Measurements from ENCODE around the gene SIL1. TPM values are rescaled to one million over a fixed set of nuclear protein-coding genes. Genes with fewer than 3 reads are reported as not detected.

SIL1 gene
- total and polyA plus RNA-seq, 5 donors from 2014 or later, result 9.8 to 12.3 (median 11.2) TPM

- peak overlapping the region in 1 of 3 donors; percentile 63 for H3K27ac Mint-ChIP-seq
Measured at GRCh38 chr5:139126711-139127111, 71.5 kb downstream of the SIL1 start.

GRCh38 chr5:139125991-139126390 is 72.2 kb downstream of the SIL1 start:
- Histone ChIP-seq H3K27me3 (ENCODE audit: control insufficient read depth, insufficient read depth, low read length) (no peaks in the 10 kb centered on the region), H3K4me1 (ENCODE audit: control insufficient read depth, insufficient read depth, low read length, poor library complexity, severe bottlenecking) (no peaks in the 10 kb centered on the region), H3K9me3 (ENCODE audit: control insufficient read depth in 2 of 2, low read length in 2 of 2) (no peaks in the 10 kb centered on the region), H3K4me3 (ENCODE audit: low read depth, low read length) (no peak overlapping the region), H3K27ac (ENCODE audit: insufficient read depth, low read length, poor library complexity, severe bottlenecking) (no peak overlapping the region), H3K36me3 (ENCODE audit: control insufficient read depth, insufficient read depth, low read length) (peaks cover 2% of the 10 kb centered on the region)
- Mint-ChIP-seq H3K4me3 (no peak overlapping the region), H3K9me3 (no peaks in the 10 kb centered on the region), H3K4me1 (no peaks in the 10 kb centered on the region), H3K27me3 (no peaks in the 10 kb centered on the region), H3K36me3 (peaks cover 27% of the 10 kb centered on the region), H3K27ac (no peak overlapping the region)
- DNase-seq (no peak), ATAC-seq (ENCODE audit: low read depth in 2 of 2) (no peak)

More at GRCh38 chr5:139126711-139127111, 71.5 kb downstream of the SIL1 start:
- H3K27ac ChIP-seq (ENCODE audit: insufficient read depth, low read length, poor library complexity, severe bottlenecking), result no peak overlapping the region
- no peaks in the 10 kb centered on the region for H3K4me1 Mint-ChIP-seq
- no peaks in the 10 kb centered on the region for H3K27me3 Mint-ChIP-seq
- no peaks in the 10 kb centered on the region for H3K27me3 ChIP-seq (ENCODE audit: control insufficient read depth, insufficient read depth, low read length)
- H3K9me3 ChIP-seq (ENCODE audit: control insufficient read depth in 2 of 2, low read length in 2 of 2), result no peaks in the 10 kb centered on the region
- H3K4me1 ChIP-seq (ENCODE audit: control insufficient read depth, insufficient read depth, low read length, poor library complexity, severe bottlenecking), result no peaks in the 10 kb centered on the region
- H3K36me3 Mint-ChIP-seq, result peaks cover 27% of the 10 kb centered on the region
- no peaks in the 10 kb centered on the region for H3K9me3 Mint-ChIP-seq
- H3K4me3 Mint-ChIP-seq, result no peak overlapping the region
- no peak overlapping the region for H3K4me3 ChIP-seq (ENCODE audit: low read depth, low read length)
- DNase-seq (no peak), ATAC-seq (ENCODE audit: low read depth in 2 of 2) (no peak)
- H3K36me3 ChIP-seq (ENCODE audit: control insufficient read depth, insufficient read depth, low read length), result peaks cover 2% of the 10 kb centered on the region

- no peaks in the 10 kb centered on the region for H3K27me3 ChIP-seq (ENCODE audit: control insufficient read depth, insufficient read depth, low read length)
- H3K9me3 Mint-ChIP-seq, result no peaks in the 10 kb centered on the region
- H3K4me1 Mint-ChIP-seq, result no peaks in the 10 kb centered on the region
- H3K4me1 ChIP-seq (ENCODE audit: control insufficient read depth, insufficient read depth, low read length, poor library complexity, severe bottlenecking), result no peaks in the 10 kb centered on the region
- DNase-seq, result no peak
- no peaks in the 10 kb centered on the region for H3K9me3 ChIP-seq (ENCODE audit: control insufficient read depth in 2 of 2, low read length in 2 of 2)
- peak overlapping the region in 1 of 3 donors; percentile 41 for H3K27ac Mint-ChIP-seq
- no peaks in the 10 kb centered on the region for H3K27me3 Mint-ChIP-seq
- no peak overlapping the region for H3K4me3 Mint-ChIP-seq
- H3K27ac ChIP-seq (ENCODE audit: insufficient read depth, low read length, poor library complexity, severe bottlenecking), result no peak overlapping the region
- peaks cover 33% of the 10 kb centered on the region for H3K36me3 Mint-ChIP-seq
- ATAC-seq (ENCODE audit: low read depth in 2 of 2), result no peak
- peaks cover 12% of the 10 kb centered on the region for H3K36me3 ChIP-seq (ENCODE audit: control insufficient read depth, insufficient read depth, low read length)
- no peak overlapping the region for H3K4me3 ChIP-seq (ENCODE audit: low read depth, low read length)
Measured at GRCh38 chr5:139124774-139125520, 73.2 kb downstream of the SIL1 start.

GRCh38 chr5:139121120-139121519 is 77.0 kb downstream of the SIL1 start:
- Histone ChIP-seq H3K27ac (ENCODE audit: insufficient read depth, low read length, poor library complexity, severe bottlenecking) (no peak overlapping the region), H3K36me3 (ENCODE audit: control insufficient read depth, insufficient read depth, low read length) (peaks cover 19% of the 10 kb centered on the region), H3K4me1 (ENCODE audit: control insufficient read depth, insufficient read depth, low read length, poor library complexity, severe bottlenecking) (no peaks in the 10 kb centered on the region), H3K27me3 (ENCODE audit: control insufficient read depth, insufficient read depth, low read length) (no peaks in the 10 kb centered on the region), H3K9me3 (ENCODE audit: control insufficient read depth in 2 of 2, low read length in 2 of 2) (no peaks in the 10 kb centered on the region), H3K4me3 (ENCODE audit: low read depth, low read length) (no peak overlapping the region)
- H3K9me3 Mint-ChIP-seq, result no peaks in the 10 kb centered on the region
- no peaks in the 10 kb centered on the region for H3K4me1 Mint-ChIP-seq
- ATAC-seq (ENCODE audit: low read depth in 2 of 2) (no peak), DNase-seq (no peak)
- no peak overlapping the region for H3K27ac Mint-ChIP-seq
- H3K36me3 Mint-ChIP-seq, result peaks cover 26% of the 10 kb centered on the region
- H3K4me3 Mint-ChIP-seq, result no peak overlapping the region
- H3K27me3 Mint-ChIP-seq, result no peaks in the 10 kb centered on the region

- H3K4me3 ChIP-seq (ENCODE audit: low read depth, low read length), result no peak overlapping the region
- Mint-ChIP-seq H3K4me3 (no peak overlapping the region), H3K36me3 (peaks cover 32% of the 10 kb centered on the region), H3K9me3 (no peaks in the 10 kb centered on the region), H3K4me1 (no peaks in the 10 kb centered on the region), H3K27me3 (no peaks in the 10 kb centered on the region), H3K27ac (peak overlapping the region in 1 of 3 donors; percentile 52)
- DNase-seq (no peak), ATAC-seq (ENCODE audit: low read depth in 2 of 2) (no peak)
- H3K27me3 ChIP-seq (ENCODE audit: control insufficient read depth, insufficient read depth, low read length), result no peaks in the 10 kb centered on the region
- no peaks in the 10 kb centered on the region for H3K4me1 ChIP-seq (ENCODE audit: control insufficient read depth, insufficient read depth, low read length, poor library complexity, severe bottlenecking)
- H3K9me3 ChIP-seq (ENCODE audit: control insufficient read depth in 2 of 2, low read length in 2 of 2), result no peaks in the 10 kb centered on the region
- H3K36me3 ChIP-seq (ENCODE audit: control insufficient read depth, insufficient read depth, low read length), result peaks cover 19% of the 10 kb centered on the region
- no peak overlapping the region for H3K27ac ChIP-seq (ENCODE audit: insufficient read depth, low read length, poor library complexity, severe bottlenecking)
Measured at GRCh38 chr5:139120521-139120920, 77.6 kb downstream of the SIL1 start.

- Mint-ChIP-seq H3K9me3 (no peaks in the 10 kb centered on the region), H3K36me3 (peaks cover 32% of the 10 kb centered on the region), H3K4me3 (no peak overlapping the region), H3K27ac (no peak overlapping the region), H3K27me3 (no peaks in the 10 kb centered on the region), H3K4me1 (peaks cover 0 to 2% (median 0%) of the 10 kb centered on the region in 4 donors)
- Histone ChIP-seq H3K4me3 (ENCODE audit: low read depth, low read length) (no peak overlapping the region), H3K9me3 (ENCODE audit: control insufficient read depth in 2 of 2, low read length in 2 of 2) (no peaks in the 10 kb centered on the region), H3K27me3 (ENCODE audit: control insufficient read depth, insufficient read depth, low read length) (no peaks in the 10 kb centered on the region), H3K36me3 (ENCODE audit: control insufficient read depth, insufficient read depth, low read length) (peaks cover 19% of the 10 kb centered on the region), H3K4me1 (ENCODE audit: control insufficient read depth, insufficient read depth, low read length, poor library complexity, severe bottlenecking) (no peaks in the 10 kb centered on the region), H3K27ac (ENCODE audit: insufficient read depth, low read length, poor library complexity, severe bottlenecking) (no peak overlapping the region)
- DNase-seq (no peak), ATAC-seq (ENCODE audit: low read depth in 2 of 2) (no peak)
Measured at GRCh38 chr5:139118804-139119203, 79.4 kb downstream of the SIL1 start.

GRCh38 chr5:139117342-139117884 is 80.8 kb downstream of the SIL1 start:
- ATAC-seq (ENCODE audit: low read depth in 2 of 2), result no peak
- no peak overlapping the region for H3K4me3 ChIP-seq (ENCODE audit: low read depth, low read length)
- no peaks in the 10 kb centered on the region for H3K9me3 ChIP-seq (ENCODE audit: control insufficient read depth in 2 of 2, low read length in 2 of 2)
- no peak for DNase-seq
- H3K4me3 Mint-ChIP-seq, result no peak overlapping the region
- peak overlapping the region in 1 of 3 donors; percentile 38 for H3K27ac Mint-ChIP-seq
- H3K36me3 Mint-ChIP-seq, result peaks cover 37% of the 10 kb centered on the region
- H3K27me3 Mint-ChIP-seq, result no peaks in the 10 kb centered on the region
- no peak overlapping the region for H3K27ac ChIP-seq (ENCODE audit: insufficient read depth, low read length, poor library complexity, severe bottlenecking)
- H3K27me3 ChIP-seq (ENCODE audit: control insufficient read depth, insufficient read depth, low read length), result no peaks in the 10 kb centered on the region
- peaks cover 0 to 2% (median 0%) of the 10 kb centered on the region in 4 donors for H3K4me1 Mint-ChIP-seq
- H3K36me3 ChIP-seq (ENCODE audit: control insufficient read depth, insufficient read depth, low read length), result peaks cover 19% of the 10 kb centered on the region
- no peaks in the 10 kb centered on the region for H3K4me1 ChIP-seq (ENCODE audit: control insufficient read depth, insufficient read depth, low read length, poor library complexity, severe bottlenecking)
- peaks cover 0 to 3% (median 0%) of the 10 kb centered on the region in 7 donors for H3K9me3 Mint-ChIP-seq

Data from CD4-positive, CD25-positive, alpha-beta regulatory T cell (primary cell).